Measurements from ENCODE around the gene FAM83C.

The FAM83C gene

DNA sequence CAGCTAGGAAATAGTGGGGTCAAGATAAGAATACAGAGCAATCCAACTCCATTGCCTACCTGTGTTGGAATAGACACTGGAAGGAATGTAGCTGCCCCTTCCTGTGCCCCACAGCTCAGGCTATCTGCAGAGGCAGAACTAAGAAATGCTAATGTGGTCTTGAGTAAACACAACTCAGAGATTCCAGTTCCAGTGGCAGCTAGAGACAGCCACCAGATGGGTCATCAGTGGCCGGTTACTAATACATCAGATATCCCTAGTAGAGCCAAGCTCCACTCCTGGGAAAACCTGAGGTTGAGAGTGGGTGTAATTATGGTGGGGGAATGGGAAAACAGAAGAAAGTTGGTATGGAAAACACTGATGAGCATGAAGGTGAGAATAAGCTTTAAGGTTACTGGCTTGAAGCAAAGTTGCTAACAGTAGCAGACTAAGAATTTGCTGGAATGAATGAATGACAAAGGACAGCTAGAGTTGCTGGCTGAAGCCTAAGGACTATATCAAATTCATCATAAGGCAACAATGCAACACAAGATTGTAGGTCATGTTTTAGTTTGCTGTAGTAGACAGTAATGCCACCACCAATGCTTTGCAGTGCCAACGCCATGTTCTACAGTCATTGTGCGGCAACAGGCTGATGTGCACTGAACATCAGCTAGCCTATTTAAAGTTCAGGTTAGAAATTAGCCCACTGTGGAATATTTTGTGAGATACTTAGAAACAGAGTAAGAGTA, 28.3 kb upstream of the FAM83C start:
- H3K9me3 ChIP-seq = no peaks in the 10 kb centered on the region
- intact Hi-C loops (cut with DNase I; ENCODE audit: low total_unique reads) = no loop called here
- peaks cover 0 to 17% (median 8%) of the 10 kb centered on the region in 4 donors for H3K4me1 ChIP-seq
- no peak for DNase-seq
- H3K27me3 ChIP-seq = no peaks in the 10 kb centered on the region
- TF ChIP-seq, protein P1, sequence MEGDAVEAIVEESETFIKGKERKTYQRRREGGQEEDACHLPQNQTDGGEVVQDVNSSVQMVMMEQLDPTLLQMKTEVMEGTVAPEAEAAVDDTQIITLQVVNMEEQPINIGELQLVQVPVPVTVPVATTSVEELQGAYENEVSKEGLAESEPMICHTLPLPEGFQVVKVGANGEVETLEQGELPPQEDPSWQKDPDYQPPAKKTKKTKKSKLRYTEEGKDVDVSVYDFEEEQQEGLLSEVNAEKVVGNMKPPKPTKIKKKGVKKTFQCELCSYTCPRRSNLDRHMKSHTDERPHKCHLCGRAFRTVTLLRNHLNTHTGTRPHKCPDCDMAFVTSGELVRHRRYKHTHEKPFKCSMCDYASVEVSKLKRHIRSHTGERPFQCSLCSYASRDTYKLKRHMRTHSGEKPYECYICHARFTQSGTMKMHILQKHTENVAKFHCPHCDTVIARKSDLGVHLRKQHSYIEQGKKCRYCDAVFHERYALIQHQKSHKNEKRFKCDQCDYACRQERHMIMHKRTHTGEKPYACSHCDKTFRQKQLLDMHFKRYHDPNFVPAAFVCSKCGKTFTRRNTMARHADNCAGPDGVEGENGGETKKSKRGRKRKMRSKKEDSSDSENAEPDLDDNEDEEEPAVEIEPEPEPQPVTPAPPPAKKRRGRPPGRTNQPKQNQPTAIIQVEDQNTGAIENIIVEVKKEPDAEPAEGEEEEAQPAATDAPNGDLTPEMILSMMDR (IDR thresholded peaks at IDR 0.05) = no peak
- peaks cover 0 to 6% (median 6%) of the 10 kb centered on the region in 3 donors for H3K36me3 ChIP-seq
- no peak overlapping the region for H3K4me3 ChIP-seq
- no peak overlapping the region for H3K27ac ChIP-seq

DNA sequence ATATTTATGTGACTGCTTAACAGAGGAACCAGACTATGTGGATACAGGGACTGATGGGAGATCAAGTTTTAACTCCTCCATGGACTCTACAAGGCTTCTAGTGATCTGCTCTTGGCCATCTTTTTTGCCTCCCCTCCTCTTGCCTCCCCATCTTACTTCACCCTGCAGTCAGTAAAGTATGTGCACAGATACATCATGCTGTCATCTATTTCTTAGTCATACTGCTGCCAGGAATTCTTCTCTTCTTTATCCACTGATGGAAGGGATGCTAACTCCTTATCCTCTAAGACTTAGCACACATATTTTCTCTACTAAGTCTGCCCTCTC, 27.6 kb upstream of the FAM83C start:
- Histone ChIP-seq H3K4me3 (no peak overlapping the region), H3K4me1 (peaks cover 0 to 17% (median 8%) of the 10 kb centered on the region in 4 donors), H3K27me3 (no peaks in the 10 kb centered on the region), H3K27ac (no peak overlapping the region), H3K36me3 (peaks cover 0 to 11% (median 6%) of the 10 kb centered on the region in 3 donors), H3K9me3 (no peaks in the 10 kb centered on the region)
- DNase-seq = no peak
- intact Hi-C loops (cut with DNase I; ENCODE audit: low total_unique reads) = no loop called here
- TF ChIP-seq, protein P1 (IDR thresholded peaks at IDR 0.05) = no peak

DNA sequence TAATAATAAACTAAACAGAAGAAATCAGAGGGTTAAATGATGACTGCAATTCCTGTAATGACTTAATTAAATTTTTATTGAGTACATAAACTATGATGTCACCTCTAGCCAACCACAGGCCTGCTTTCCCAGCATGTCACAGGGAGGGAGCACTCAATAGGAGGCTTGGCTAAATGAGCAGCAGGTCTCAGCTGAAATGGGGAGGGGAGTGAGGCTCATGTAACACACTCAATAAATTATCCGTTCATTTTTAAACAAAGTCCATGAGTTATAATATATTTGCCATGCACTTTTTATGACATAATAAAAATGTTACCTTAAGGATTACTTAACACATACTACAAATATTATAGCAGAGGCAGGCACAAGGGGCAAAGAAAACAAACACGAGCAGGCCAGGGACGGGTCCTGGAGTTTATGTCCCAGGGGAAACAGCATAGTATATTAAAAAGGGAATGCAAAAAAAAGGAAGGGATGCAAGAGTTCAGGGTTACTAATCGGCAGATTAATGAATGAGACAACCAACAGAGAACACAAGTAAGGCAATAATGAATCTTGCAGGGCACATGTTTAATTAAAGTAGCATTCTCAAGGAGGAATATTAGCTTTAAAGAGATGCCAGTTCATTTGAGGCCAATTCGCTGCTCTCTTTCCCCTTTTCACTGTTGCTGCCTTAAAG, 27.1 kb upstream of the FAM83C start:
- Histone ChIP-seq H3K27ac (no peak overlapping the region), H3K4me1 (peaks cover 0 to 17% (median 8%) of the 10 kb centered on the region in 4 donors), H3K36me3 (peaks cover 0 to 11% (median 6%) of the 10 kb centered on the region in 3 donors), H3K9me3 (no peaks in the 10 kb centered on the region), H3K27me3 (no peaks in the 10 kb centered on the region), H3K4me3 (no peak overlapping the region)
- TF ChIP-seq, protein P1 (IDR thresholded peaks at IDR 0.05) = no peak
- DNase-seq = no peak
- intact Hi-C loops (cut with DNase I; ENCODE audit: low total_unique reads) = no loop called here

DNA sequence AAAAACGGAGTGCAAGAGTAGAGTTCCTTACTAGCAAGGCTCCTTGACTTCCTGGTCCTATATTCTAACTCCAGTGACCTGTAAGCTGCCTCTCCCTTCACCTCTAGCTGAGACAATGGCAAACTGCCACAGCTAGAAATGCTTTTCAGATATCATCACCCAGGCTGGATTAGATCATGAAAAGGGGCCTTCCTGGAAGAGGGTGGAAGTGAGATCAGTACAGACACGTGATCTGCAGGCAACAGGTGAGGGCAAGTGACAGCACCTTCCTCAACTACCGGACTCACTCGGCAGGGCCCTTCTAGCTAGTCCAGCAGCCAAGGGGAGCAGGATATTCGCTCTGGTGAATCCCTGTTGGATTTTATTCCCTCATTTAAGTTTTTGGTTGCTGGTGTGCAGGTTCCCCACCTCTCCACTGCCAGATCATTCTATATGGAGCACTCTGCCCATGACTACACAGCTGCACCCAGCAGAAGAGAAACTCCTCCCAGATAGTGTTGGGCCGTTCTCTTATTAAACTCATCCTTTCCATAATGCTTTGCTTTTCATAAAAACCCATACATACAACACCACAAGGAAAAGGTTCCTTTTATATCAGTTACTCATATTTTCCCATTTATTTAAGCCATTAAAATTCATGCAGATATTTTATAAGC, 26.4 kb upstream of the FAM83C start:
- H3K4me1 ChIP-seq = peaks cover 0 to 17% (median 8%) of the 10 kb centered on the region in 4 donors
- TF ChIP-seq, protein P1 (IDR thresholded peaks at IDR 0.05) = no peak
- H3K27me3 ChIP-seq = no peaks in the 10 kb centered on the region
- no peak overlapping the region for H3K27ac ChIP-seq
- DNase-seq = no peak
- intact Hi-C loops (cut with DNase I; ENCODE audit: low total_unique reads) = no loop called here
- peaks cover 0 to 14% (median 4%) of the 10 kb centered on the region in 3 donors for H3K36me3 ChIP-seq
- no peak overlapping the region for H3K4me3 ChIP-seq
- H3K9me3 ChIP-seq = no peaks in the 10 kb centered on the region

DNA sequence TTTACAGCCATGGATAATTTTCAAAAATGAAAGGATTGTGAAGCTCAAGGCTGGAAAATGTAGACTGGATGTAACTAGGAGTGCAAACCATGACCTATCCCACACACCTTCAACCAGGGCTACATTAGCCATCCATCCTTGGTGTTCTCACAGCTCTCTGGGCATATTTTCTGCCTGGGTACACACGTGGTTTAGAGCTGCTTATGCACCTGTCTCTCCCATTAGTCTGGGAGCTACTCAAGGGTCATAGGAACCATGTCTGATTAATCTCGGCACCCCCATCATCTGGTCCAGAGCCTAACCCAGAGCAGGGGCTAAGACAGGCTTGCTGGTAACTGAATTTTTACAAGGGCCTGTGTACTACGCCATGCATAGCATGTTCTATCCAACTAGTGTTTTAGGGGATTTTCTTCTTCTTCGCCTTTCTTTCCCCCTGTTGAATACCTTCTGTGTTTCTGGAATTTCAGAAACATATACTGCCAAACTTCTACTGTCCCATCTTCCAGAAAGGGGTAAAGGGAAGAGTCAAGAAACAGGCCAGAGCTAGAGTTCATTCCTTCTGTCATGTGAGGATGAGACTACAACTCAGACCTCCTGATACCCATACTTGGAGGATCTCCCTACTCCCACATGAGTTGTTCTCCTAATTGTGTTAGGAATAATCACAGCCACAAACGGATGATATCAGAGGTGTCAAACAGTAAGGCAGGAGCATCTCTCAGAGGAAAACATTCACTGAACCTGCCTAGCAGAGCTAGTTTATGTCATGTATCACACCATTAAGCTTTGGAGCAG, 25.4 kb upstream of the FAM83C start:
- intact Hi-C loops (cut with DNase I; ENCODE audit: low total_unique reads) = no loop called here
- Histone ChIP-seq H3K4me3 (no peak overlapping the region), H3K9me3 (no peaks in the 10 kb centered on the region), H3K27me3 (no peaks in the 10 kb centered on the region), H3K4me1 (peaks cover 0 to 17% (median 8%) of the 10 kb centered on the region in 4 donors), H3K27ac (no peak overlapping the region), H3K36me3 (peaks cover 0 to 17% (median 4%) of the 10 kb centered on the region in 3 donors)
- DNase-seq = no peak
- TF ChIP-seq, protein P1 (IDR thresholded peaks at IDR 0.05) = no peak
